Measurements from ENCODE around the gene DIO3. TPM values are rescaled to one million over a fixed set of nuclear protein-coding genes. Genes with fewer than 3 reads are reported as not detected.

DIO3 gene
- total RNA-seq, 1 experiment from 2014 or later: 0.26 TPM

- POLR2A ChIA-PET (ENCODE audit: unreplicated experiment): no interaction called here
- Histone ChIP-seq H4K20me1 (ENCODE audit: insufficient read depth) (no peaks in the 10 kb centered on the region), H3K36me3 (ENCODE audit: low read depth) (no peaks in the 10 kb centered on the region), H3K9me3 (ENCODE audit: insufficient read depth, low read depth) (no peaks in the 10 kb centered on the region), H3K4me1 (replicated peaks; ENCODE audit: insufficient read depth) (no peaks in the 10 kb centered on the region), H3K4me3 (no peak overlapping the region), H2AFZ (no peak overlapping the region), H3K4me2 (no peak overlapping the region), H3K79me2 (ENCODE audit: low read depth) (no peaks in the 10 kb centered on the region), H3K27ac (no peak overlapping the region), H3F3A (ENCODE audit: insufficient read depth, low read depth) (no peaks in the 10 kb centered on the region), H3K9me2 (ENCODE audit: insufficient read depth) (no peaks in the 10 kb centered on the region), H3K27me3 (ENCODE audit: insufficient read depth, low read depth) (0 out of 2 replicates have a peak, but pooled peaks cover 12% of the 10 kb centered on the region)
- BruUV-seq (replicated peaks): no TSS peak
- intact Hi-C loops (cut with micrococcal nuclease; ENCODE audit: unreplicated experiment): no loop called here
- TF ChIP-seq CTCF (conservative IDR thresholded peaks at IDR 0.05): no peak
- TF ChIP-seq EZH2 (IDR thresholded peaks at IDR 0.05; ENCODE audit: low read depth): no peak
- CTCF ChIA-PET: no interaction called here
- no peak for DNase-seq
These were observed 27.1 kb upstream of the DIO3 start for GRCh38 chr14:101534198-101534597.

- no peaks in the 10 kb centered on the region for H3F3A ChIP-seq (ENCODE audit: insufficient read depth, low read depth)
- H3K4me1 ChIP-seq (replicated peaks; ENCODE audit: insufficient read depth): no peaks in the 10 kb centered on the region
- no peak overlapping the region for H3K4me3 ChIP-seq
- ChIA-PET POLR2A (ENCODE audit: unreplicated experiment) (interaction anchor here (0.5 kb wide), 1 partner anchor 55 kb away, joined by 6 read pairs; no protein-coding TSS in a partner anchor), CTCF (no interaction called here)
- H4K20me1 ChIP-seq (ENCODE audit: insufficient read depth): no peaks in the 10 kb centered on the region
- no peaks in the 10 kb centered on the region for H3K9me2 ChIP-seq (ENCODE audit: insufficient read depth)
- intact Hi-C loops (cut with micrococcal nuclease; ENCODE audit: unreplicated experiment): no loop called here
- H3K27me3 ChIP-seq (ENCODE audit: insufficient read depth, low read depth): 0 out of 2 replicates have a peak, but pooled peaks cover 12% of the 10 kb centered on the region
- no TSS peak for BruUV-seq (replicated peaks)
- H3K27ac ChIP-seq: no peak overlapping the region
- no peaks in the 10 kb centered on the region for H3K79me2 ChIP-seq (ENCODE audit: low read depth)
- DNase-seq: no peak
- TF ChIP-seq EZH2 (IDR thresholded peaks at IDR 0.05; ENCODE audit: low read depth): no peak
- no peak for TF ChIP-seq CTCF (conservative IDR thresholded peaks at IDR 0.05)
- H3K4me2 ChIP-seq: no peak overlapping the region
- no peaks in the 10 kb centered on the region for H3K9me3 ChIP-seq (ENCODE audit: insufficient read depth, low read depth)
- no peaks in the 10 kb centered on the region for H3K36me3 ChIP-seq (ENCODE audit: low read depth)
- H2AFZ ChIP-seq: no peak overlapping the region
These were observed 26.1 kb upstream of the DIO3 start for GRCh38 chr14:101535232-101535631.

GRCh38 chr14:101535701-101536207, 25.5 kb upstream of the DIO3 start:
- Histone ChIP-seq H3K27me3 (ENCODE audit: insufficient read depth, low read depth) (0 out of 2 replicates have a peak, but pooled peaks cover 12% of the 10 kb centered on the region), H3F3A (ENCODE audit: insufficient read depth, low read depth) (no peaks in the 10 kb centered on the region), H3K79me2 (ENCODE audit: low read depth) (no peaks in the 10 kb centered on the region), H3K9me3 (ENCODE audit: insufficient read depth, low read depth) (no peaks in the 10 kb centered on the region), H3K4me3 (no peak overlapping the region), H3K9me2 (ENCODE audit: insufficient read depth) (no peaks in the 10 kb centered on the region), H3K27ac (no peak overlapping the region), H4K20me1 (ENCODE audit: insufficient read depth) (no peaks in the 10 kb centered on the region), H3K36me3 (ENCODE audit: low read depth) (no peaks in the 10 kb centered on the region), H2AFZ (no peak overlapping the region), H3K4me2 (no peak overlapping the region), H3K4me1 (replicated peaks; ENCODE audit: insufficient read depth) (no peaks in the 10 kb centered on the region)
- TF ChIP-seq EZH2 (IDR thresholded peaks at IDR 0.05; ENCODE audit: low read depth) (no peak), CTCF (conservative IDR thresholded peaks at IDR 0.05) (no peak)
- CTCF ChIA-PET: no interaction called here
- no peak for DNase-seq
- BruUV-seq (replicated peaks): no TSS peak
- intact Hi-C loops (cut with micrococcal nuclease; ENCODE audit: unreplicated experiment): no loop called here
- POLR2A ChIA-PET (ENCODE audit: unreplicated experiment): interaction anchor here (0.5 kb wide), 1 partner anchor 55 kb away, joined by 6 read pairs; no protein-coding TSS in a partner anchor
